Measurements from ENCODE around the gene MMRN2.
"Not testable (repeated sequence)": the region's sequence is repeated elsewhere in the genome, so short reads cannot be mapped to it uniquely, and the experiment has no call there.

MMRN2 gene

GRCh38 chr10:86954681-86955500 is 2.5 kb downstream of the MMRN2 start:
- DNase-seq: no peak

- no peak for DNase-seq
Observed at GRCh38 chr10:86953747-86954680, 3.4 kb downstream of the MMRN2 start.

GRCh38 chr10:86952697-86953096 is 4.7 kb downstream of the MMRN2 start:
- not testable (repeated sequence) for DNase-seq

- DNase-seq: no peak
Observed at GRCh38 chr10:86952106-86952505, 5.3 kb downstream of the MMRN2 start.

- no peak for DNase-seq
Observed at GRCh38 chr10:86951184-86951761, 6.1 kb downstream of the MMRN2 start.

- DNase-seq: no peak
Observed at GRCh38 chr10:86950349-86950748, 7.1 kb downstream of the MMRN2 start.

- DNase-seq: not testable (repeated sequence)
Observed at GRCh38 chr10:86947806-86948205, 9.6 kb downstream of the MMRN2 start.

- no peak for DNase-seq
Observed at GRCh38 chr10:86946213-86947155, 10.9 kb downstream of the MMRN2 start.

GRCh38 chr10:86945361-86946212 is 11.8 kb downstream of the MMRN2 start:
- DNase-seq: no peak

- DNase-seq: no peak
Observed at GRCh38 chr10:86944907-86945306, 12.5 kb downstream of the MMRN2 start.

GRCh38 chr10:86944471-86944870 is 12.9 kb downstream of the MMRN2 start:
- no peak for DNase-seq

- DNase-seq: no peak
Observed at GRCh38 chr10:86944031-86944419, 13.4 kb downstream of the MMRN2 start.

- DNase-seq: no peak
Observed at GRCh38 chr10:86943316-86944030, 13.9 kb downstream of the MMRN2 start.

GRCh38 chr10:86942441-86943315 is 14.7 kb downstream of the MMRN2 start:
- no peak for DNase-seq

GRCh38 chr10:86941991-86942421 is 15.4 kb downstream of the MMRN2 start:
- no peak for DNase-seq

GRCh38 chr10:86941426-86941825 is 16.0 kb downstream of the MMRN2 start:
- no peak for DNase-seq

- no peak for DNase-seq
Observed at GRCh38 chr10:86940677-86941076, 16.7 kb downstream of the MMRN2 start.

GRCh38 chr10:86940076-86940475 is 17.3 kb downstream of the MMRN2 start:
- not testable (repeated sequence) for DNase-seq

- no peak for DNase-seq
Observed at GRCh38 chr10:86938260-86938659, 19.2 kb downstream of the MMRN2 start.

Data from CD4-positive, alpha-beta T cell treated with Interferon gamma for 1 hour (primary cell).